GM21360 (cell line): ENCODE data around the gene ITGB6.

Experiments
- ATAC-seq: cut with Tn5 transposase; IDR thresholded peaks from one replicate; pipeline ENCODE4 v1.9.1; 2021; ENCODE audit warnings: mild to moderate bottlenecking, moderate library complexity; ENCODE audit not compliant: unreplicated experiment

ITGB6 gene

DNA sequence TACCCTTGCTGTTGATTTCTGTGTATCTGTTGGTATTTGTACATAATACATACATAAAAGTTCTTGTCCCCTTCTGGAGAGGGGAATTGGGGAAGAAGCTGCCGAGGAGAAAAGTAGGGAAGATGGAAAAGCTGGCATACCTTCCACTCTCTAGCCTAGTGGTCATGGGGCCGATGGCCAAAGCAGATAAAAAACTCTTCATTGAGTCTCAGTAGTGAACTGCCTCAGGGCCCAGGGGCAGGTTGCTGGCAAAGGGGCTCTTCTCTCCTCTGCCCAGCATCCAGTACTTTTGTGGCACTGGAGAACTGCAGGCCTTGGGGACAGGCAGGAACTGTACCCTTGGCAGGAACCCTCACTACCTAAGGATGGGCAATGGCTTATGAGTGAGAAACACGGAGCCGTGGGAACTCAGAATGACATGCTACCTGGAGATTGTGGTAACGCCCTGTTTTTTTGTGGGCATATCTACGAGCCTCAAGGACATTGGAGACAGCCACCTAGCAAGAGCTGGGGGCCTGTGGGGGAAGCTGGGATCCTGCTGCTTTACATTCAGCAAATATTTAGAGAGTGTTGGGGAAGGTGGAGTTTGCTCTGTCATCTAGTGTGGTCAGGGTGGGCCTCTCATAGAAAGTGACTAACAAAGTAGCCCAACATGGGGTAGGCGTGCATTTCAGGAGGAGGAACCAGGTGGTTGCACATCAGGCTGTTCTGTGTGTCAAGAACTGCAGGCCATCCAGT lies 22.6 kb upstream of the ITGB6 start:
- ATAC-seq: no peak

GRCh38 chr2:160221391-160222276 lies 21.6 kb upstream of the ITGB6 start:
- ATAC-seq: no peak

- ATAC-seq: no peak
These were observed 20.5 kb upstream of the ITGB6 start for GRCh38 chr2:160220545-160221009.

- no peak for ATAC-seq
These were observed 20.0 kb upstream of the ITGB6 start for GRCh38 chr2:160220026-160220425.

DNA sequence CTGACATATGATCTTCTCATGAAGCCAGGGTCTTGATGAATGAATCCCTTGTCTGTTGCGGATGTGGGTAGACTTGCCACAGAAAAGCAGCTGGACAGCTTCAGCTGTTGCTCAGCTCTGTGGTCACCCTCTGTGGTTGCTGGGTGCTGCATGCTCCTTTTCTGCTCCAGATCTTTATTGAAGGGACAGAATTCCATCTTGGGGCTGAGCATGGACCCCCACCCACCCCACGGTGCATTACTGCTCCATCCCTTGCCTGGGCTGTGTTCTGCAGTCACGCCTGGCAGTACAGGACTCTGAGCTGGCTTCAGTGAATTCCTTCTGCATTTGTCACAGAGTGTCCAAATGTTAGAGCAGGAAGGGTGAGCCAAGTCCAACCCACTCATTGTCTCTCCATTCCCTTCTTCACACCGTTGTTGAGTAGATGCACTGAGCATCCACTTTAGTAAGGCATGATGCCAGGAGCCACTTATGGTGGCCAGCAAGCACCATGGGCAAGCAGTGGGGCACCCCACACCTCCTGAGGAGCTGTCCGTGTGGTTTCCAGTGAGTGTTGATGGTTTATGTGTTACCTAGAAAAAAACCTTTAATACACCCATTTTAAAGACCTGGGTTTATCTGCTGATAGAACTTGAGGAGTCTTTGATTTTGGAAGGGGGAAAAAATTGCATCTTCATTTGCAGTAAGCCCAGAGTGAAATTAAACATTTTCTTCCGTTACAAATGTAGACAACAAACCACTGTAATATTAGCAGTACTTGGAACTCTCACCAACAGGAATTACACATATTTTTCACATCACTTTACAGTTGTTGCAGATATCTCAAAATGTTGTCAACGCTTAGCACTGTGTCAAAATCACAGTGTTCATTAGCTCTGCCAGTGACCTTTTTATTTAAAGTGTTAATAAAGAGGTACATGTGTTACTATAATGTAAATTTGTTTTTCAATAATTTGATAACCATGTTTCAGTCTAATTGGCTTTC lies 14.7 kb upstream of the ITGB6 start:
- no peak for ATAC-seq

DNA sequence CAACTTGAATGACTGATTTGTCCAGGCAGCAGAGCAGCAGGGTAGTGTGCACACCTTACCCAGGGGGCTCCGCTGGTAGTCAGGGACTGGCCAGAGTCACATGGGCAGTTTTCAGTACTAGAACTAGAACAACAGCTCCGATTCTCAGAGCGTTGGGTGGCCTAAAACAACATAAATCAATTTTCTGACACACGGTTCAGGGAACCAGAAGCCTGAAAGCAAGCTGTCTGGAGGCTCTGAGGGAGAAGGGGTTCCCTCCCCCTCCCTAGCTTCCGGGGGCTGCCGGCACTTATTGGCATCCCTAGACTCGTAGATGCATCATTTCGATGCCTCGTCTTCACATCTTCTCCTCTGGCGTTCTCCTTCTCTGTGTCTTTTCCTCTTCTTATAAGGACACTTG lies 13.4 kb upstream of the ITGB6 start:
- ATAC-seq: no peak

- ATAC-seq: peak; percentile 96
These were observed 10.6 kb upstream of the ITGB6 start for GRCh38 chr2:160210599-160211138.

GRCh38 chr2:160209516-160209856 lies 9.4 kb upstream of the ITGB6 start:
- no peak for ATAC-seq

GRCh38 chr2:160208655-160209515 lies 8.8 kb upstream of the ITGB6 start:
- ATAC-seq: no peak

GRCh38 chr2:160207804-160208654 lies 8.0 kb upstream of the ITGB6 start:
- ATAC-seq: no peak

- ATAC-seq: no peak
These were observed 7.2 kb upstream of the ITGB6 start for GRCh38 chr2:160207271-160207670.

DNA sequence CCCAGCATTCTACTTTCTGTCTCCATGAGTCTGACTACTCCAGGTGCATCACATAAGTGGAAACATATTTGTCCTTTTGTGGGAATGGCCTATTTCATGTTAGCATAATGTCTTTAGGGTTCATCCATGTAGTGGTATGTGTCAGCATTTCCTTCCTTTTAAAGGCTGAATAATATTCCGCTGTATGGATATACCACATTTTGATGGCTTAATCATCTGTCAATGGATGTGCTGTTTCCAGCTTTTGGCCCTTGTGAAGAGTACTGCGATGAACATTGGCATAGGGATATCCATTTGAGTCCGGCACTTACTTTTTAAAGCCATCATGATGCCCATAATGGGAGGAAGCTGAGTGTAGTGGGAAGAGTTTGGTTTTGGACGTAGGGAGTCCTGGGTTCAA lies 6.4 kb upstream of the ITGB6 start:
- no peak for ATAC-seq

DNA sequence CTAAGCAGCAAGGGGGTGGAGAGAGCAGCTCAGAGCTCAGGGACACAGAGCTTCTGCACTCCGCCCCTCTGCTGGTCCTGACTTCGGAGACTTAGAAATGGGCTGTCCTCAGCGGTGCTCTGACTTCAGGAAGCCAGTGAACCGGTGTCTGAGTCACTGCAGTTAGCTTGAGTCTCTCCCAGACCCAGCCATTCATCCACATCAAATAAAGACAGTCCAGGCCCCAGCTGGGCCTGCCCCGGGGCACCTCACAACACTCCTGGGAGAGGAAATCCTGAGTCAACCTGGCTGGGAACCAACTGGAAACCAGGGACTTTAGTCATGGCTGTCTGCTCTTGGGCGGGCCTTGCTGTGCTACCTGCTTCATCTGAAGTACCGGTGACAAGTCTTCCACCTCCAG lies 5.4 kb upstream of the ITGB6 start:
- ATAC-seq: no peak

- no peak for ATAC-seq
These were observed 3.4 kb upstream of the ITGB6 start for GRCh38 chr2:160203422-160203821.

DNA sequence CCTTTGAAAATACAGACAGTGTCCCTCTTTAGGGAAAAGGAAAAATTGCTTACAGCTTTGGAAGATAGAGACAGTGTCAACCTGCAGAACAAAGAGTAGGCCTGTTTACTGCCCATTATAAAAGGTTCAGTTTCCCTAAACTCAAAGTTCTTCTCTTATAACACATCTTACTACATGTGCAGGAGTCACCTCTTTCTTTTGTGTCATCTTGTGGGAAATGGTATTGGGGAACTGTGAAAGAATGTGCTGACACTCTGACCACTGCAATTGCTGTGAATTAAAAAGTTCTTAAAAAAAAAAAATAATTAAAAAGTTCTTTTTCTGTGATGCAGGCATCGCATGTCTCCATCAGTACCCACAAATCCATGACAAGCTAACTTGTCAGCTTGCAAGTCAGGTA lies 2.9 kb upstream of the ITGB6 start:
- ATAC-seq: no peak

- peak; percentile 48 for ATAC-seq
These were observed 1.9 kb upstream of the ITGB6 start for GRCh38 chr2:160201849-160202539.

- no peak for ATAC-seq
These were observed 849 bp upstream of the ITGB6 start for GRCh38 chr2:160200921-160201320.

GRCh38 chr2:160199053-160199452 lies 1.0 kb downstream of the ITGB6 start:
- no peak for ATAC-seq
